GM23248 (cell line): ENCODE results near the gene PTCD2. TPM values are rescaled to one million over a fixed set of nuclear protein-coding genes. Genes with fewer than 3 reads are reported as not detected.

Experiments
- DNase-seq: peaks from one replicate; pipeline ENCODE4 v3.0.0-alpha.2; 2015
- H2AFZ ChIP-seq: fragments of 200-600 bp; sonication (generic); 2 replicates; pipeline ENCODE4 v1.6.1; 2016; ENCODE audit warnings: antibody characterized with exemption
- H3F3A ChIP-seq: fragments of 200-600 bp; sonication (generic); 2 replicates; pipeline ENCODE4 v1.6.1; 2016; ENCODE audit warnings: mild to moderate bottlenecking, antibody characterized with exemption, mixed run types; ENCODE audit not compliant: insufficient read depth
- H3K27ac ChIP-seq: fragments of 200-600 bp; sonication (generic); 2 replicates; pipeline ENCODE4 v1.5.1; 2016; ENCODE audit warnings: mild to moderate bottlenecking
- H3K27me3 ChIP-seq: fragments of 200-600 bp; sonication (generic); replicated peaks from 2 replicates; pipeline ENCODE4 v1.6.1; 2016; ENCODE audit warnings: mild to moderate bottlenecking; ENCODE audit not compliant: insufficient read depth
- H3K36me3 ChIP-seq: fragments of 200-600 bp; sonication (generic); 2 replicates; pipeline ENCODE4 v1.6.1; 2016; ENCODE audit warnings: low read depth, mild to moderate bottlenecking
- H3K4me1 ChIP-seq: fragments of 200-600 bp; sonication (generic); 2 replicates; pipeline ENCODE4 v1.6.1; 2016; ENCODE audit warnings: mild to moderate bottlenecking; ENCODE audit not compliant: insufficient read depth
- H3K4me2 ChIP-seq: fragments of 200-600 bp; sonication (generic); one replicate; pipeline ENCODE4 v1.6.1; 2016; ENCODE audit warnings: mild to moderate bottlenecking; ENCODE audit not compliant: unreplicated experiment
- H3K4me3 ChIP-seq: fragments of 200-600 bp; sonication (generic); 2 replicates; pipeline ENCODE4 v1.5.1; 2016; ENCODE audit warnings: mild to moderate bottlenecking
- H3K79me2 ChIP-seq: fragments of 200-600 bp; sonication (generic); 2 replicates; pipeline ENCODE4 v1.6.1; 2016; ENCODE audit warnings: mild to moderate bottlenecking; ENCODE audit not compliant: insufficient read depth
- H3K9ac ChIP-seq: fragments of 200-600 bp; sonication (generic); 2 replicates; pipeline ENCODE4 v1.6.1; 2016; ENCODE audit warnings: mild to moderate bottlenecking
- H3K9me2 ChIP-seq: fragments of 200-600 bp; sonication (generic); 2 replicates; pipeline ENCODE4 v1.6.1; 2016; ENCODE audit warnings: mixed run types, mild to moderate bottlenecking, moderate library complexity; ENCODE audit not compliant: insufficient read depth
- H3K9me3 ChIP-seq: fragments of 200-600 bp; sonication (generic); one replicate; pipeline ENCODE4 v1.6.1; 2017; ENCODE audit warnings: low read depth
- H4K20me1 ChIP-seq: fragments of 200-600 bp; sonication (generic); 2 replicates; pipeline ENCODE4 v1.6.0; 2016; ENCODE audit not compliant: insufficient read depth
- EZH2 ChIP-seq: fragments of 200-600 bp; sonication (generic); IDR thresholded peaks from 2 replicates; pipeline ENCODE4 v1.6.1; 2018; ENCODE audit warnings: antibody characterized with exemption, mild to moderate bottlenecking; ENCODE audit not compliant: insufficient read depth, poor library complexity, severe bottlenecking
- EZH2phosphoT487 ChIP-seq: fragments of 200-600 bp; sonication (generic); IDR thresholded peaks from 2 replicates; pipeline ENCODE4 v1.6.1; 2018; ENCODE audit warnings: antibody characterized with exemption, moderate library complexity, mild to moderate bottlenecking, low read depth; ENCODE audit not compliant: insufficient read depth
- WGBS, 2 experiments: methylation state at CpG; one replicate each; pipeline ENCODE4 v1.1.6; 2015 to 2017; ENCODE audit warnings: low lambda C conversion rate in 2 of 2, low coverage in 1 of 2; ENCODE audit errors: missing lambda C conversion rate in 2 of 2; 5-methylcytosine and 5-hydroxymethylcytosine counted together
- in situ Hi-C: fragments of 300-500 bp; cut with MboI; formaldehyde crosslinking; loops from 2 replicates; pipeline ENCODE4 v1.15.0; 2020
- polyA plus RNA-seq: library from polyadenylated mRNA; unstranded; fragments of >200 nt; fragmentation: Nextera tagmentation; extraction: Ambion mirVana; gene quantifications from 2 replicates; pipeline ENCODE4 v1.2.1, GENCODE V29; 2016
- small RNA-seq: library from RNA; depleted of rRNA; stranded (forward); fragments of <200 nt; gene quantifications from one replicate; pipeline ENCODE3, GENCODE V24; 2014; ENCODE audit warnings: low read depth, low replicate concordance
- total RNA-seq: library from RNA; depleted of rRNA; stranded (reverse); fragments of >200 nt; shearing (Covaris generic); gene quantifications from 2 replicates; pipeline ENCODE4 v1.2.3, GENCODE V29; 2014; rRNA removed

The PTCD2 gene
- total and polyA plus RNA-seq, 2 experiments from 2014 or later = 11.1 to 15.5 TPM

GRCh38 chr5:72412283-72413055 lies 92.3 kb downstream of the PTCD2 start:
- Histone ChIP-seq H3K4me2 (peak overlapping the region; percentile 56), H3K4me3 (no peak overlapping the region), H3K27ac (peak overlapping the region; percentile 48), H3K9me2 (no peaks in the 10 kb centered on the region), H3F3A (peaks cover 27% of the 10 kb centered on the region), H3K79me2 (no peaks in the 10 kb centered on the region), H4K20me1 (no peaks in the 10 kb centered on the region), H3K9ac (no peak overlapping the region; the same call in 1 of the 2 replicates), H3K9me3 (no peaks in the 10 kb centered on the region), H2AFZ (peak overlapping the region; percentile 29; the same call in 1 of the 2 replicates), H3K4me1 (peaks cover 47% of the 10 kb centered on the region), H3K36me3 (no peaks in the 10 kb centered on the region), H3K27me3 (no peaks in the 10 kb centered on the region)
- peak; percentile 72 for DNase-seq
- WGBS, 2 experiments = 92 to 95% methylated on average over 4 of the region's 4 CpGs
- TF ChIP-seq EZH2 = no peak
- TF ChIP-seq EZH2phosphoT487 = no peak
- in situ Hi-C loops = no loop called here

GRCh38 chr5:72415616-72416325 lies 95.6 kb downstream of the PTCD2 start:
- WGBS, 2 experiments = 54 to 57% methylated on average over 5 of the region's 5 CpGs

GRCh38 chr5:72417333-72418062 lies 97.3 kb downstream of the PTCD2 start:
- Histone ChIP-seq H3K79me2 (no peaks in the 10 kb centered on the region), H3K27me3 (no peaks in the 10 kb centered on the region), H3K4me1 (peaks cover 11% of the 10 kb centered on the region), H3K36me3 (no peaks in the 10 kb centered on the region), H3K9me3 (no peaks in the 10 kb centered on the region), H3K9ac (no peak overlapping the region), H3K27ac (no peak overlapping the region), H2AFZ (no peak overlapping the region), H3K4me3 (no peak overlapping the region), H4K20me1 (no peaks in the 10 kb centered on the region), H3K4me2 (no peak overlapping the region), H3F3A (peaks cover 10% of the 10 kb centered on the region), H3K9me2 (no peaks in the 10 kb centered on the region)
- whole genome bisulfite sequencing, 2 experiments = 97% methylated on average over 48 of the region's 48 CpGs
- no peak for DNase-seq
- in situ Hi-C loops = no loop called here
- TF ChIP-seq EZH2phosphoT487 (no peak), EZH2 (no peak)

More at GRCh38 chr5:72415616-72416325, 95.6 kb downstream of the PTCD2 start:
- Histone ChIP-seq H3K4me2 (no peak overlapping the region), H3K79me2 (no peaks in the 10 kb centered on the region), H3K9me2 (no peaks in the 10 kb centered on the region), H3K36me3 (no peaks in the 10 kb centered on the region), H3K4me3 (no peak overlapping the region), H3F3A (peaks cover 27% of the 10 kb centered on the region), H2AFZ (peak overlapping the region; percentile 2; the same call in 1 of the 2 replicates), H3K27ac (no peak overlapping the region), H3K27me3 (no peaks in the 10 kb centered on the region), H3K4me1 (peaks cover 29% of the 10 kb centered on the region), H4K20me1 (no peaks in the 10 kb centered on the region), H3K9ac (no peak overlapping the region), H3K9me3 (no peaks in the 10 kb centered on the region)
- DNase-seq = no peak
- TF ChIP-seq EZH2phosphoT487 (no peak), EZH2 (no peak)
- in situ Hi-C loops = no loop called here

Small RNA genes within 50 kb of the gene (small RNA-seq; reads per million reads assigned to genes)
- gene RN7SL153P = not detected

Other genes starting within 250 kb of the PTCD2 start
- 71.7 and 149 TPM in 2 replicates for gene MAP1B, start 212.9 kb upstream of the PTCD2 start, total RNA-seq
- 261 and 267 TPM in 2 replicates for gene MAP1B, start 212.9 kb upstream of the PTCD2 start, polyA plus RNA-seq
- 53.4 and 58.5 TPM in 2 replicates for gene MRPS27, start 133 bp upstream of the PTCD2 start, total RNA-seq
- 35.2 and 36.4 TPM in 2 replicates for gene MRPS27, start 133 bp upstream of the PTCD2 start, polyA plus RNA-seq
- not detected in 2 replicates for gene ZNF366, start 187.0 kb downstream of the PTCD2 start, total RNA-seq
- not detected in 2 replicates for gene ZNF366, start 187.0 kb downstream of the PTCD2 start, polyA plus RNA-seq